ENCODE measurements around the gene YPEL2. TPM values are rescaled to one million over a fixed set of nuclear protein-coding genes. Genes with fewer than 3 reads are reported as not detected.

Gene YPEL2
- polyA plus RNA-seq, 1 of the 3 experiments (the other 2 are of a cell fraction): 3.2 TPM

DNA sequence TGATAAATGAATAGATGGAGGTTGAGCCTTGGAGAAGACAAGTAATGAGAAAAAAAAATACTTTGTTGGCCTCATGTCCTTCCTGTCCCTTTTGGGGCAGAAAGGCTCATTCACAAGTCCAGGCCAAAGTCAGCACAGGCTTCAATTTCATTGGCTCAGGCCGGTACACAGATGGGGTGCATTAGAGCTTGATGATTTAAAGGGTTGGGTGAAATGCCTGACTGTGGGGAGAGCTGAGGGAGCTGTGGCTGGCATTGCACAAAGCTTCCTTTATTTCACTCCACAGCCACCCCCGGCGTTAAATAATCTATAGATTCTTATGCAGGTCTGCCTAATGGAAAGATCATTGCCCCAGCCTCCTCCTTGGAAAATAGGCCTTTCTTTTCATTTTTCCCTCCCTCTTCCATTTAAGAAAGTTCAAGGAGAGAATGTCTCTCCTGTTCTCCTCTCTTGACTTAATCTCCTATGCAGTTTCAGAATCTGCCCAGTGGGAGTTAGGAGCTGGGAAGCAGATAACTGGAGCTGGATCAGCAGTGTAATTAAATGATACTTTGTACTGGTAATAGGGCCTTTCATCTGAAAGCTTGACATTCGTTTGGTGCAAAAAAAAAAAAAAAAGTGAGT, 24.4 kb downstream of the YPEL2 start:
- TF ChIP-seq, protein P1, sequence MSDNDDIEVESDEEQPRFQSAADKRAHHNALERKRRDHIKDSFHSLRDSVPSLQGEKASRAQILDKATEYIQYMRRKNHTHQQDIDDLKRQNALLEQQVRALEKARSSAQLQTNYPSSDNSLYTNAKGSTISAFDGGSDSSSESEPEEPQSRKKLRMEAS (IDR thresholded peaks at IDR 0.05; ENCODE audit: low read depth): no peak
- no peak for TF ChIP-seq SIN3A (IDR thresholded peaks at IDR 0.05; ENCODE audit: borderline replicate concordance, low read depth, low read length)
- no peak for TF ChIP-seq RFX5 (IDR thresholded peaks at IDR 0.05; ENCODE audit: low read length)
- no peak for TF ChIP-seq MEF2A (IDR thresholded peaks at IDR 0.05; ENCODE audit: borderline replicate concordance, low read depth)
- TF ChIP-seq RXRA (IDR thresholded peaks at IDR 0.05; ENCODE audit: borderline replicate concordance, low read depth): no peak
- TF ChIP-seq, protein P2, sequence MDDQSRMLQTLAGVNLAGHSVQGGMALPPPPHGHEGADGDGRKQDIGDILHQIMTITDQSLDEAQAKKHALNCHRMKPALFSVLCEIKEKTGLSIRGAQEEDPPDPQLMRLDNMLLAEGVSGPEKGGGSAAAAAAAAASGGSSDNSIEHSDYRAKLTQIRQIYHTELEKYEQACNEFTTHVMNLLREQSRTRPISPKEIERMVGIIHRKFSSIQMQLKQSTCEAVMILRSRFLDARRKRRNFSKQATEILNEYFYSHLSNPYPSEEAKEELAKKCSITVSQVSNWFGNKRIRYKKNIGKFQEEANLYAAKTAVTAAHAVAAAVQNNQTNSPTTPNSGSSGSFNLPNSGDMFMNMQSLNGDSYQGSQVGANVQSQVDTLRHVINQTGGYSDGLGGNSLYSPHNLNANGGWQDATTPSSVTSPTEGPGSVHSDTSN (IDR thresholded peaks at IDR 0.05): no peak
- TF ChIP-seq, protein P3, sequence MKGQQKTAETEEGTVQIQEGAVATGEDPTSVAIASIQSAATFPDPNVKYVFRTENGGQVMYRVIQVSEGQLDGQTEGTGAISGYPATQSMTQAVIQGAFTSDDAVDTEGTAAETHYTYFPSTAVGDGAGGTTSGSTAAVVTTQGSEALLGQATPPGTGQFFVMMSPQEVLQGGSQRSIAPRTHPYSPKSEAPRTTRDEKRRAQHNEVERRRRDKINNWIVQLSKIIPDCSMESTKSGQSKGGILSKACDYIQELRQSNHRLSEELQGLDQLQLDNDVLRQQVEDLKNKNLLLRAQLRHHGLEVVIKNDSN (IDR thresholded peaks at IDR 0.05; ENCODE audit: borderline replicate concordance, low read depth): no peak
- TF ChIP-seq EZH2phosphoT487 (IDR thresholded peaks at IDR 0.05; ENCODE audit: borderline replicate concordance, low read depth): no peak
- TF ChIP-seq ELF1 (IDR thresholded peaks at IDR 0.05): no peak
- TF ChIP-seq GATA2 (CRISPR knock-in tag; IDR thresholded peaks at IDR 0.05): no peak
- TF ChIP-seq TEAD4 (IDR thresholded peaks at IDR 0.05; ENCODE audit: borderline replicate concordance, insufficient read depth): no peak
- no peak for TF ChIP-seq NFIC (IDR thresholded peaks at IDR 0.05; ENCODE audit: borderline replicate concordance)
- Histone ChIP-seq H3K36me3 (replicated peaks in 1 of 2; ENCODE audit: control insufficient read depth in 1 of 2, insufficient read depth in 2 of 2, low read length in 1 of 2) (peaks cover 2 to 5% of the 10 kb centered on the region in 2 experiments), H4K20me1 (ENCODE audit: insufficient read depth) (no peaks in the 10 kb centered on the region), H3K79me2 (ENCODE audit: insufficient read depth) (peaks cover 19% of the 10 kb centered on the region), H3K9me3 (no peaks in the 10 kb centered on the region), H3K4me1 (ENCODE audit: control insufficient read depth in 1 of 2, insufficient read depth in 2 of 2, low read depth in 1 of 2, low read length in 1 of 2) (peaks cover 16 to 26% of the 10 kb centered on the region in 2 experiments), H3K27ac (ENCODE audit: low read depth in 2 of 2, low read length in 1 of 2) (no peak overlapping the region; a peak in 1 of 4 replicates), H3K9ac (no peak overlapping the region), H3K4me3 (ENCODE audit: low read depth in 2 of 2, low read length in 1 of 2) (no peak overlapping the region), H3K9me2 (no peaks in the 10 kb centered on the region), H2AFZ (ENCODE audit: low read depth) (no peak overlapping the region), H3F3A (replicated peaks; ENCODE audit: insufficient read depth) (peaks cover 33% of the 10 kb centered on the region), H3K4me2 (no peak overlapping the region), H3K27me3 (ENCODE audit: insufficient read depth) (no peaks in the 10 kb centered on the region)
- CTCF ChIA-PET: interaction anchor here (0.8 to 2.7 kb wide), 8 partner anchors 10 to 85 kb away, joined by 3 to 15 read pairs (median 4); no protein-coding TSS in a partner anchor
- DNase-seq: no peak
- WGBS (ENCODE audit: low lambda C conversion rate): 85% methylated on average over 4 of the region's 4 CpGs
- POLR2A ChIA-PET: no interaction called here

DNA sequence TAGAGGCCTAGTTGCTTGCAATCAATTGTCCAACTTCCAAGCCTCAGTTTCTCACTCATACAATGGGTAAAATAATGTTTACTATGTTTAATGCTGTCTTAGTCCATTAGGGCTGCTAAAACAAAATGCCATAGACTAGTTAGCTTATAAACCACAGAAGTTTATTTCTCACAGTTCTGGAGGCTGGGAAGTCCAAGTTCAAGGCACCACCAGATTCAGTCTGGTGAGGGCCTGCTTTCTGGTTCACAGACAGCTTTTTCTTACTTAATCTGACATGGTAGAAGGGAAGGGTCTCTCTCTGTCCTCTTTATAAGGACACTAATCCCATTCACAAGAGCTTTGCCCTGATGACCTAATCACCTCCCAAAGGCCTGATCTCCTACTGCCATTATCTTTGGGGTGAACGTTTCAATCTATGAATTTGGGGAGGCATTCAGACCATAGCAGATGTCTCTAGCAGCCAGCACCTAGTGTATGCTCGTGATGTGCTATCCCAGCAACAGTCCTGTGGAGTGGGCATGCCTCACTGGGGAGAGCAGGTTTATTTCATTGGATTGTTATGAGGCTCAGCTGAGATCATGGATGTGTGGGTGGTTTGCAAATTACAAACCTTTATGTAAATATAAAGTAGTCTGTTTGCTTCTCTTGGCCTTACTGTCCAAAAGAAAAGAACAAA, 25.2 kb downstream of the YPEL2 start:
- Histone ChIP-seq H3K4me2 (0 out of 2 replicates have a peak overlapping the region, but pooled peaks have one; percentile 51), H3K9me2 (no peaks in the 10 kb centered on the region)
- no peak for TF ChIP-seq YY1 (IDR thresholded peaks at IDR 0.05; ENCODE audit: low read depth)
- TF ChIP-seq FOXM1 (IDR thresholded peaks at IDR 0.05; ENCODE audit: low read depth): no peak
- no peak for TF ChIP-seq RCOR1 (IDR thresholded peaks at IDR 0.05; ENCODE audit: low read length)
- TF ChIP-seq, protein P4, sequence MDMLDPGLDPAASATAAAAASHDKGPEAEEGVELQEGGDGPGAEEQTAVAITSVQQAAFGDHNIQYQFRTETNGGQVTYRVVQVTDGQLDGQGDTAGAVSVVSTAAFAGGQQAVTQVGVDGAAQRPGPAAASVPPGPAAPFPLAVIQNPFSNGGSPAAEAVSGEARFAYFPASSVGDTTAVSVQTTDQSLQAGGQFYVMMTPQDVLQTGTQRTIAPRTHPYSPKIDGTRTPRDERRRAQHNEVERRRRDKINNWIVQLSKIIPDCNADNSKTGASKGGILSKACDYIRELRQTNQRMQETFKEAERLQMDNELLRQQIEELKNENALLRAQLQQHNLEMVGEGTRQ (IDR thresholded peaks at IDR 0.05; ENCODE audit: borderline replicate concordance, low read depth, low read length): no peak
- TF ChIP-seq NRF1 (IDR thresholded peaks at IDR 0.05; ENCODE audit: low read depth, low read length): no peak
- TF ChIP-seq MXI1 (IDR thresholded peaks at IDR 0.05; ENCODE audit: low read depth, low read length): no peak
- no peak for TF ChIP-seq FOSL2 (IDR thresholded peaks at IDR 0.05; ENCODE audit: borderline replicate concordance, low read depth)
- TF ChIP-seq MEF2A (IDR thresholded peaks at IDR 0.05; ENCODE audit: borderline replicate concordance, low read depth): no peak
- no peak for TF ChIP-seq JUND (IDR thresholded peaks at IDR 0.05)
- TF ChIP-seq TAF1 (IDR thresholded peaks at IDR 0.05; ENCODE audit: borderline replicate concordance, low read depth, low read length): no peak
- TF ChIP-seq, protein P5, sequence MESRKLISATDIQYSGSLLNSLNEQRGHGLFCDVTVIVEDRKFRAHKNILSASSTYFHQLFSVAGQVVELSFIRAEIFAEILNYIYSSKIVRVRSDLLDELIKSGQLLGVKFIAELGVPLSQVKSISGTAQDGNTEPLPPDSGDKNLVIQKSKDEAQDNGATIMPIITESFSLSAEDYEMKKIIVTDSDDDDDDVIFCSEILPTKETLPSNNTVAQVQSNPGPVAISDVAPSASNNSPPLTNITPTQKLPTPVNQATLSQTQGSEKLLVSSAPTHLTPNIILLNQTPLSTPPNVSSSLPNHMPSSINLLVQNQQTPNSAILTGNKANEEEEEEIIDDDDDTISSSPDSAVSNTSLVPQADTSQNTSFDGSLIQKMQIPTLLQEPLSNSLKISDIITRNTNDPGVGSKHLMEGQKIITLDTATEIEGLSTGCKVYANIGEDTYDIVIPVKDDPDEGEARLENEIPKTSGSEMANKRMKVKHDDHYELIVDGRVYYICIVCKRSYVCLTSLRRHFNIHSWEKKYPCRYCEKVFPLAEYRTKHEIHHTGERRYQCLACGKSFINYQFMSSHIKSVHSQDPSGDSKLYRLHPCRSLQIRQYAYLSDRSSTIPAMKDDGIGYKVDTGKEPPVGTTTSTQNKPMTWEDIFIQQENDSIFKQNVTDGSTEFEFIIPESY (IDR thresholded peaks at IDR 0.05; ENCODE audit: borderline replicate concordance, low read depth): no peak

More for the DNA sequence above, 25.2 kb downstream of the YPEL2 start:
- peak overlapping the region; percentile 23 to 87; a peak in 3 of 4 replicates for H3K27ac ChIP-seq (ENCODE audit: low read depth in 2 of 2, low read length in 1 of 2)
- H4K20me1 ChIP-seq (ENCODE audit: insufficient read depth): no peaks in the 10 kb centered on the region; the same call in 1 of the 2 replicates
- peaks cover 42% of the 10 kb centered on the region for H3F3A ChIP-seq (replicated peaks; ENCODE audit: insufficient read depth)
- H3K4me1 ChIP-seq (ENCODE audit: control insufficient read depth in 1 of 2, insufficient read depth in 2 of 2, low read depth in 1 of 2, low read length in 1 of 2): peaks cover 17 to 31% of the 10 kb centered on the region in 2 experiments
- H3K9ac ChIP-seq: no peak overlapping the region
- 85% methylated on average over 2 of the region's 2 CpGs for WGBS (ENCODE audit: low lambda C conversion rate)
- ChIA-PET CTCF (interaction anchor here (0.8 to 2.7 kb wide), 10 partner anchors 9 to 85 kb away, joined by 3 to 15 read pairs (median 4); no protein-coding TSS in a partner anchor), POLR2A (no interaction called here)
- H3K36me3 ChIP-seq (replicated peaks in 1 of 2; ENCODE audit: control insufficient read depth in 1 of 2, insufficient read depth in 2 of 2, low read length in 1 of 2): peaks cover 2 to 5% of the 10 kb centered on the region in 2 experiments
- H3K4me3 ChIP-seq (ENCODE audit: low read depth in 2 of 2, low read length in 1 of 2): no peak overlapping the region
- no peaks in the 10 kb centered on the region for H3K9me3 ChIP-seq
- H3K79me2 ChIP-seq (ENCODE audit: insufficient read depth): peaks cover 19% of the 10 kb centered on the region
- DNase-seq: no peak
- no peaks in the 10 kb centered on the region for H3K27me3 ChIP-seq (ENCODE audit: insufficient read depth)
- no peak overlapping the region for H2AFZ ChIP-seq (ENCODE audit: low read depth)

Data from SK-N-SH (cell line).